KMS-11 (cell line): ENCODE data around the gene TM6SF1.
"Not testable (repeated sequence)": the region's sequence is repeated elsewhere in the genome, so short reads cannot be mapped to it uniquely, and the experiment has no call there.

Experiments
- H2AFZ ChIP-seq: fragments of 200-600 bp; sonication (generic); 2 replicates; pipeline ENCODE4 v1.6.1; 2016; ENCODE audit warnings: antibody characterized with exemption, mixed run types, low read depth
- H3K27ac ChIP-seq: fragments of 200-600 bp; sonication (generic); 2 replicates; pipeline ENCODE4 v1.6.1; 2016; ENCODE audit warnings: mild to moderate bottlenecking, mixed run types
- H3K27me3 ChIP-seq: fragments of 200-600 bp; sonication (generic); 2 replicates; pipeline ENCODE4 v1.6.1; 2017; ENCODE audit warnings: mild to moderate bottlenecking, low read depth, mixed run types, moderate library complexity; ENCODE audit not compliant: insufficient read depth
- H3K36me3 ChIP-seq: fragments of 200-600 bp; sonication (generic); 2 replicates; pipeline ENCODE4 v1.6.1; 2017; ENCODE audit warnings: mild to moderate bottlenecking, mixed run types; ENCODE audit not compliant: insufficient read depth
- H3K4me1 ChIP-seq: fragments of 200-600 bp; sonication (generic); 2 replicates; pipeline ENCODE4 v1.6.1; 2016; ENCODE audit warnings: mild to moderate bottlenecking, low read depth, mixed run types; ENCODE audit not compliant: poor library complexity, severe bottlenecking
- H3K4me2 ChIP-seq: fragments of 200-600 bp; sonication (generic); 2 replicates; pipeline ENCODE4 v1.7.0; 2016; ENCODE audit warnings: mild to moderate bottlenecking, mixed run types
- H3K4me3 ChIP-seq: fragments of 200-600 bp; sonication (generic); IDR thresholded peaks from 2 replicates; pipeline ENCODE4 v1.6.1; 2017; ENCODE audit warnings: low read depth, low read length, mixed read lengths; ENCODE audit not compliant: insufficient read depth
- H3K79me2 ChIP-seq: fragments of 200-600 bp; sonication (generic); 2 replicates; pipeline ENCODE4 v1.6.1; 2016; ENCODE audit warnings: low read depth, mixed run types; ENCODE audit not compliant: insufficient read depth
- H3K9ac ChIP-seq: fragments of 200-600 bp; sonication (generic); 2 replicates; pipeline ENCODE4 v1.6.1; 2016; ENCODE audit warnings: mild to moderate bottlenecking, mixed run types
- H4K20me1 ChIP-seq: fragments of 200-600 bp; sonication (generic); 2 replicates; pipeline ENCODE4 v1.6.1; 2016; ENCODE audit warnings: mild to moderate bottlenecking, mixed run types; ENCODE audit not compliant: insufficient read depth
- CTCF ChIP-seq: fragments of 200-600 bp; sonication (generic); conservative IDR thresholded peaks from 2 replicates; pipeline ENCODE4 v1.6.1; 2017; ENCODE audit warnings: low read depth, mild to moderate bottlenecking, antibody characterized with exemption, low read length, moderate library complexity, mixed read lengths

TM6SF1 gene

GRCh38 chr15:83164771-83165404, 57.4 kb downstream of the TM6SF1 start:
- H3K4me1 ChIP-seq = no peaks in the 10 kb centered on the region
- no peak overlapping the region for H3K9ac ChIP-seq
- TF ChIP-seq CTCF = no peak
- no peak overlapping the region for H3K4me3 ChIP-seq
- no peak overlapping the region for H3K27ac ChIP-seq
- no peak overlapping the region for H3K4me2 ChIP-seq
- H4K20me1 ChIP-seq = no peaks in the 10 kb centered on the region
- no peaks in the 10 kb centered on the region for H3K36me3 ChIP-seq
- no peaks in the 10 kb centered on the region for H3K79me2 ChIP-seq
- no peaks in the 10 kb centered on the region for H3K27me3 ChIP-seq
- H2AFZ ChIP-seq = no peak overlapping the region

- H3K36me3 ChIP-seq = no peaks in the 10 kb centered on the region
- H3K27me3 ChIP-seq = no peaks in the 10 kb centered on the region
- no peak overlapping the region for H3K4me2 ChIP-seq
- no peak overlapping the region for H2AFZ ChIP-seq
- no peak overlapping the region for H3K9ac ChIP-seq
- no peaks in the 10 kb centered on the region for H3K4me1 ChIP-seq
- no peak overlapping the region for H3K27ac ChIP-seq
- no peak overlapping the region for H3K4me3 ChIP-seq
- TF ChIP-seq CTCF = no peak
- 0 out of 2 replicates have a peak, but pooled peaks cover under 1% of the 10 kb centered on the region for H3K79me2 ChIP-seq
- no peaks in the 10 kb centered on the region for H4K20me1 ChIP-seq
Measured at GRCh38 chr15:83166218-83166617, 58.8 kb downstream of the TM6SF1 start.

GRCh38 chr15:83166830-83167229, 59.4 kb downstream of the TM6SF1 start:
- Histone ChIP-seq H3K4me2 (no peak overlapping the region), H3K79me2 (0 out of 2 replicates have a peak, but pooled peaks cover 3% of the 10 kb centered on the region), H3K27me3 (no peaks in the 10 kb centered on the region), H3K4me1 (no peaks in the 10 kb centered on the region), H3K4me3 (no peak overlapping the region), H3K36me3 (no peaks in the 10 kb centered on the region), H2AFZ (no peak overlapping the region), H3K9ac (no peak overlapping the region), H3K27ac (no peak overlapping the region), H4K20me1 (no peaks in the 10 kb centered on the region)
- TF ChIP-seq CTCF = no peak

- H2AFZ ChIP-seq, H3K27me3 ChIP-seq, H3K79me2 ChIP-seq, H3K27ac ChIP-seq, H3K4me2 ChIP-seq, H3K4me1 ChIP-seq, H4K20me1 ChIP-seq, H3K9ac ChIP-seq, H3K4me3 ChIP-seq, H3K36me3 ChIP-seq: not testable (repeated sequence)
Measured at GRCh38 chr15:83169576-83169975, 62.1 kb downstream of the TM6SF1 start.

GRCh38 chr15:83170474-83171165, 63.2 kb downstream of the TM6SF1 start:
- TF ChIP-seq CTCF = no peak
- Histone ChIP-seq H3K27me3 (no peaks in the 10 kb centered on the region), H3K4me3 (no peak overlapping the region), H3K36me3 (no peaks in the 10 kb centered on the region), H4K20me1 (no peaks in the 10 kb centered on the region), H3K4me2 (no peak overlapping the region), H2AFZ (no peak overlapping the region), H3K27ac (no peak overlapping the region), H3K4me1 (no peaks in the 10 kb centered on the region), H3K9ac (no peak overlapping the region), H3K79me2 (0 out of 2 replicates have a peak, but pooled peaks cover 3% of the 10 kb centered on the region)
